Tibial nerve (tissue), 3 donors: ENCODE measurements around the gene KCNJ15.

Experiments used
- POLR2A ChIP-seq, 2 donors: fragments of 450-650 bp; IDR thresholded peaks; one replicate each; pipeline ENCODE4 v1.6.1; 2017; ENCODE audit warnings: antibody characterized with exemption in 2 of 2, mild to moderate bottlenecking in 2 of 2, moderate library complexity in 2 of 2
- TF ChIP-seq, protein P1 (sequence below), 5 experiments: fragments of 200-600 bp in 3 of 5; fragments of 450-650 bp in 2 of 5; sonication (generic) in 3 of 5; IDR thresholded peaks; one replicate each; pipeline ENCODE4 v1.5.1; 2016 to 2019; ENCODE audit warnings: antibody characterized with exemption in 5 of 5, mild to moderate bottlenecking in 3 of 5, moderate library complexity in 2 of 5

DNA sequence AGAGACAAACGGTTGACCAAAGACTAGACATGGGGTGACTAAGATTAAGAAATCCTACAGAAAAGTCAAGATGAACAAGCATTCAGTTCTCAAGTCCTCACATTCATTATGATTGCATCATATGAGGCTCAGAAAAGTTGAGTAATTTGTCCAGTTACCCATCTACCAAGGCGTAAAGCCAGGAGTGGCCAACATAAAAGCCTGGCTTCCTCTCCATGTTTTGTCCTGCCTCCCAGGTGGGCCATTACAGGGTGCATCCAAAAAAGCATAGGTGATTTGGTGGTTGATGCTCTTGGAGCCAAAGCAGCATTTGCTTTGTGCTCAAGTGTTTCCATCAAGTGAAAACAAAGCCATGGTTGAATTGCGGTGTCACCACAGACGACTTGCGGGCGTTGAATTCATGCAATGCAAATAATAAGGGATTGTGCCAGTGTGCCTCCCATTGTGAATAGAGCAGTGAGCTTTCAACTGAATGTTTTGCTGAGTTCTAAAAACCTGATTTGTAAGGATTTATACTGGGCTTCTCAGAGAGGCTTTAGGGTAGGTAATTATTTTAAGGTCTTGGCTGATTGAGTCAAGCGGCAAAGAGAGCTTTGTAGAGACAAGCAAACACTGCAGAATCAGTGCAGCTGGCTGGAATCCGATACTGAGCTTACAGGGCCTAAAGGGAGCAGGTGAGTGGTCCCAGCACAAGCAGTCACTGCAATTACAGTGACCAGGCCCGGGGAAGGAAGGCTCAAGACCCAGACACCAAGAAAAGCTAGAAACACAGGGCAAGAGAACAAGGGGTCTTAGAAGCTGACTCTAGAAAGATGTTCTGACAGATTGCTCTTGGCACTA is 54.1 kb downstream of the KCNJ15 start:
- TF ChIP-seq, protein P1, sequence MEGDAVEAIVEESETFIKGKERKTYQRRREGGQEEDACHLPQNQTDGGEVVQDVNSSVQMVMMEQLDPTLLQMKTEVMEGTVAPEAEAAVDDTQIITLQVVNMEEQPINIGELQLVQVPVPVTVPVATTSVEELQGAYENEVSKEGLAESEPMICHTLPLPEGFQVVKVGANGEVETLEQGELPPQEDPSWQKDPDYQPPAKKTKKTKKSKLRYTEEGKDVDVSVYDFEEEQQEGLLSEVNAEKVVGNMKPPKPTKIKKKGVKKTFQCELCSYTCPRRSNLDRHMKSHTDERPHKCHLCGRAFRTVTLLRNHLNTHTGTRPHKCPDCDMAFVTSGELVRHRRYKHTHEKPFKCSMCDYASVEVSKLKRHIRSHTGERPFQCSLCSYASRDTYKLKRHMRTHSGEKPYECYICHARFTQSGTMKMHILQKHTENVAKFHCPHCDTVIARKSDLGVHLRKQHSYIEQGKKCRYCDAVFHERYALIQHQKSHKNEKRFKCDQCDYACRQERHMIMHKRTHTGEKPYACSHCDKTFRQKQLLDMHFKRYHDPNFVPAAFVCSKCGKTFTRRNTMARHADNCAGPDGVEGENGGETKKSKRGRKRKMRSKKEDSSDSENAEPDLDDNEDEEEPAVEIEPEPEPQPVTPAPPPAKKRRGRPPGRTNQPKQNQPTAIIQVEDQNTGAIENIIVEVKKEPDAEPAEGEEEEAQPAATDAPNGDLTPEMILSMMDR (IDR thresholded peaks at IDR 0.05): no peak
- TF ChIP-seq POLR2A (IDR thresholded peaks at IDR 0.05): no peak
